Activated CD8-positive, alpha-beta memory T cell treated with anti-CD3 and anti-CD28 coated beads for 1 hour (primary cell): ENCODE measurements around the gene IRF3.
A peak's percentile ranks its signal among the peaks of the same experiment; 100 is the strongest.

ENCODE experiments used
- DNase-seq, 2 donors: peaks; one replicate each; pipeline ENCODE4 v3.0.0-alpha.2; 2020; ENCODE audit warnings: low read depth in 1 of 2; ENCODE audit errors: extremely low read depth in 1 of 2

IRF3 gene

GRCh38 chr19:49672131-49672919 is 6.7 kb upstream of the IRF3 start:
- DNase-seq: peak; percentile 45 to 66

- no peak for DNase-seq
These were observed 3.9 kb upstream of the IRF3 start for GRCh38 chr19:49669516-49669915.

GRCh38 chr19:49667473-49667872 is 1.8 kb upstream of the IRF3 start:
- DNase-seq: no peak

DNA sequence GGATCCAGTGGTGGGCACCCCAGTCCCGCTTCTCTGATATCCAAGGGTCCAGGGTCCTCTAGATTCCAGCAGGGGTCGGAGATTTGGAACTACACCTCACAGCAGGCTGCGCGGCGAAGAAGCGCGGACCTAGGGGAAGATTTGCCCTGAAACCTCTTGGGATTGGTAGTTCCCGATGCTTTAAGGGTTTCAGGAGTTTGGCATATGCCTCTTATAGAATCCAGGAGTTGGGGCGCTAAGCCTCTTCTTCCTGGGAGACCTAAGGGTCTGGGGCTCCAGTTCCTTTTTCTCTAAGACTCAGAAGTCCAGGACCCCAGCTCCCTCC is 425 bp upstream of the IRF3 start:
- DNase-seq: no peak

- DNase-seq: no peak
These were observed 664 bp downstream of the IRF3 start for GRCh38 chr19:49665036-49665350.

DNA sequence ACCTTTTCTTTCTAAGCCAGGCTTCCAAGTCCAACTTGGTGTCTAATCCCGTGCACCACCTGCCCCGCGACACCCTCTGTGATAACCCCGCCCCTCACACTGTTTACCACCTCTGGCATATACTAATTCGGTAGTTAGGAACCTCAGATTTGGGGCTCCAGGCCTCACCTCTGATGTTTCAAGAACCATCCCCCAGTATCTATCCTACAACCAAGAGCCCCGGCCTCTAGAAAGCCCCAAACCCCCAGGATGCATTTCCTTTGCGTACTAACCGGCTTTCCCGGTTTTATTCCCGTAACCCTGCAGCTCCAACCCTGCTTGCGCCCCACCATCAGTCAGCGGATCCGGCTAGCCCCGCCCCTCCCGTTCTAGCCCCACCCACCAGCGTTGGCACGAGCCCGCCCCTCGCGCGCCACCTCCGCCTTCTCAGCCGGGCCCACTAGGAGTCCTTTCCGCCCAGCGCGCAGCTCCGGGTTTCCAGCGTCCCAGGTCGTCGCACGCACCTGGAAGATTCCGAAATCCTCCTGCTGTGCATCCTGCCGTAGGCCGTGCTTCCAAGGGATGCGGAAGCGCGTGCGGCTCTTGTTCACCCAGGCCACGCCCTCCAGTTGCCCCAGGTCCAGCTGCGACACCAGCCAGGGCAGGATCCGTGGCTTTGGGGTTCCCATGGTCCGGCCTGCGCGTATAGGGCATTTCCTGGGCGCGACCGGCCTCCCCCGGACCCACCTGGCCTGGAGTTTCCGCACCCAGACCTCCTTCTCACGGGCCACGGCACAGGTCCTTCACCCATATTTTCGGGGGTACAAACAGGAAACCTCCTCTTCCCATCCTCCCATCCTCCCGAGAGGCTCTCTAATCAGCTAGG is 1.3 kb downstream of the IRF3 start:
- peak; percentile 67 to 94 for DNase-seq

DNA sequence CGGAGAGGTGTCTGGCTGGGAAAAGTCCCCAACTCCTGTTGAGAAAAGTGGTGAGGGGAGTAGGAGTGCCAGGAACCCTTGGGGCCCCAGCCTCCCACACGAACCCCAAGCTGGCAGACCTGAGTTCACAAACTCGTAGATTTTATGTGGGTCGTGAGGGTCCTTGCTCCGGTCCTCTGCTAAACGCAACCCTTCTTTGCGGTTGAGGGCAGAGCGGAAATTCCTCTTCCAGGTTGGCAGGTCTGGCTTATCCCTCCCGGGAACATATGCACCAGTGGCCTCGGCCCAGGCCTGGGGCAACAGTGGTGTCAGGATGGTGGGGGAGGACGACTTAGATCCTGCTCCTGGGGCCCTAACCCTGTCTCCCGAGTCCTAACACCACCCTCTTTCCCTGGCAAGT is 2.4 kb downstream of the IRF3 start:
- DNase-seq: no peak

- no peak for DNase-seq
These were observed 3.6 kb downstream of the IRF3 start for GRCh38 chr19:49662011-49662410.

DNA sequence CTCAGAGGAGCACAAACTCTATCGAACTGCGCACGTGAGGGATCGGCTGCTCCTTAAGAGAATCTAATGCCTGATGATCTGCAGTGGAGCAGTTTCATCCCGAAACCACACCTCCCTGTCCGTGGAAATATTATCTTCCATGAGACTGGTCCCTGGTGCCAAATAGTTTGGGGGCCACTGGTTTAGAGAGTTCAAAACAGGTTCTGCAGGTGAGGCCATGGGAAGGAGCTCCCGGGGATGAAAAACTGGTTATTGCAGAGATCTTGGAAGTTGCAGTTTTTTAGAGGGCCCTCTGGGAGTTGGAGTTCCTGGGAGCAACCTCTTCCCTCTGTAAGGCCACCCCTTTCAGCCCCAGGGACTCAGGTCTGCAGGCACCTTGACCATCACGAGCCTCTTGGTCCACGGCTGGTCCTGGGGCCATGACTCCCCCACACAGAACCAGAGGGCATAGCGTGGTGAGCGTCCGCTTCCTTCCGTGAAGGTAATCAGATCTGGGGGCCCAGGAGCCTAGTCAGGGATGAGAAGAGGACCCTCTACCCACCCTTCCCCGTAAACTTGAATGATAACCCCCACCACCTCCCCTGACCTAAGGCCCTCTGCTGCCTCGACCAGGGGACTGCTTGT is 5.2 kb downstream of the IRF3 start:
- DNase-seq: no peak

DNA sequence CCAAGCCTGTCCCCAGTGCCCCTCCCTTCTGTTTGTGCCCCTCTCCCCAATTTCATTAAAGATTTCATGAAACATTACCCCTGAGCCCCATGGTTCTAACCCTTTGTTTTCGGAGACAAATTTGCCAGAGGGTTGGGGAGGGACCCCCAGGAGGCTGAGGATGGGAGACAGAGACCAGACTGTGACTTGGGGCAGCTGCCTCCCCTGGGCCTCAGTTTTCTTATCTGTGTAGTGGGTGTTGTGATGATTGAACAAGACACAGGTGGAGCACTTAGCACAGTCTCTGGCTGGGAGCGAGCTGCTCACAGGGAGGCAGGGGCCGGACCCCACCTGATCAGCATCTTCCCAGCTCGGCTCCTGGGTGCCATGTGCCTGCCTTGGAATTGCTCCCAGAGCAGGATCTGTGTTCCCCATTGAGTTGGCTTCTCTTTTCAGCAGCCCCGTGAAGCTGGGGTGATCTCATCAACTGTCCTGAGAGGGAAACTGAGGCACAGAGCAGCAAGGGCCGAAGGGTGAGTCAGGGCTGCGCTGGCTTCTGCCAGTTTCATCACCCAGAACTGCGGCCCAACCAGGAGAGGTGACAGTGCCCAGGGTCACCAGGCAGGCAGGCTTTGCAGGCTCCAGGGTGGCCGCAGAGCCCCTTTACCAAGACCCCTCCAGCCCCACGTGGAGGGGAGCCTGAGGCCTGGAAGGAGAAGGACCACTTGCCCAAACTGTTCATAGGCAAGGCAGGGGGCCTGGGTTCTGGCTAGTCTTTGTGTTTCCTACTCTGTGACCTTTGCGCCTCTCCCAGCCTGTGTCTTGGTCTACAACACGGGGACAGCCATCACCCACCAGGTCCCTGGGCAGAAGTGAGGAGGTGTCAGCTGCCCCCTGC is 6.9 kb downstream of the IRF3 start:
- no peak for DNase-seq

- DNase-seq: no peak
These were observed 7.5 kb downstream of the IRF3 start for GRCh38 chr19:49658139-49658517.

- no peak for DNase-seq
These were observed 8.0 kb downstream of the IRF3 start for GRCh38 chr19:49657493-49658138.

GRCh38 chr19:49656456-49657109 is 9.1 kb downstream of the IRF3 start:
- DNase-seq: no peak

- DNase-seq: no peak
These were observed 9.8 kb downstream of the IRF3 start for GRCh38 chr19:49655570-49656455.

DNA sequence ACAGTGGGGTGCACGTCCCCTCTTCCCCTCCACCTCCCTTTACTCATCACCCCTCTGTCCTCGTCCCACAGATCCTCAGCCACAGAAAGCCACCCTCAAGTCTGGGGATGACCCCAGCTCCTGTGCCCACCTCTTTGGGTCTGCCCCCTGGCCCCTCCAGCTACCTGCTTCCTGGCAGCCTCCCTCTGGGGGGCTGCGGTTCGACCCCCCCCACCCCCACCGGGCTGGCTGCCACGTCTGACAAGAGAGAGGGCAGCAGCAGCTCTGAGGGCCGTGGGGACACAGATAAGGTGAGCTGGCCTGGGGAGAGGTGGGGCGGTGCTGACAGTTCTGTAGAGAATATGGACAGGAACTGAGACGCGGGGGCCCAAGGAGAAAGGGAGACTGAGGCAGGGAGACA is 11.1 kb downstream of the IRF3 start:
- no peak for DNase-seq

GRCh38 chr19:49653466-49653806 is 12.2 kb downstream of the IRF3 start:
- no peak for DNase-seq

GRCh38 chr19:49652551-49653465 is 12.8 kb downstream of the IRF3 start:
- DNase-seq: no peak
